Measurements from ENCODE around the gene OBSL1.

OBSL1 gene

DNA sequence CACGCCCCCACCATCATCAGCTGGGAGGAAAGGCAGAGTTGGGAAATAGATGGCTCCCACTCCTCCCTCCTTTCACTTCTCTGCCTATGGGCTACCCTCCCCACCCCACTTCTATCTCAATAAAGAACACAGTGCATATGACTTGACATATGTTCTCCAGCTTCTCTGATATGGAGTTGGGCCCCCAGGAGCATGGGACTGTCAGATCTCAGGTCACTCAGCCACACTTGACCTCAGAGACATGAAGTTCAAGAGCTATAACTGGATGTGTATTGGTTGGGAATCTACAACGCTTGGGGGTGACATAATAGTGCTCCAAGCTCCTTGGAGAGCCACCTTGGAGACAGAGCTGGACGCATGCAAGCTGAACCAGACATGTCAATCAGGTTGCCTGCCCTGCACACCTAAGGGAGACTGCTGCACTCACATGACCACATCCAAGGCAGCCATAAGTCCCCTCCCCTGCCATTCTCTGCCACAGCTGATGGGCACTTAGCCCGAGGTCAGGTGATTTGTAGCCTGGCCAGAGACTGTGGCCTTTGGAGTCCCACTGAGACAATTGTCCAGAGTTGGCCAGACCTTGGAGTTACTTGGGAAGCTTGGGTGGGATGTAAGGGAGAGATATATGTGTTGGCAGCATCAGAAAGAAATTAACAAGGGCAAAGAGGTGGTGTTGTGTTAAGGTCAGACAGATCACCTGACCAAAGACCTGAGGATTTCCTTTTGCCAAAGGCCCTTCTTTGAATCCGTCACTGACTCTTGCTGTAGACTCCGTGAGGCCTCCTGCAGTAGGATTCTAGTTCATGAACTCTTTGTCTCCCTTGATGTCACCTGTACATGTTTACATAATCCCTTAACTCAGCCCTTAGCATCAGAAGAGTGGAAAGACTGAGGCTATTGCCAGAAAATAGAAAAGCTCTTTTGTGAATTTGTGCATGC lies 4.5 kb upstream of the OBSL1 start:
- Histone ChIP-seq H3K36me3 (ENCODE audit: low read depth) (no peaks in the 10 kb centered on the region), H3K9me3 (ENCODE audit: severe bottlenecking) (no peaks in the 10 kb centered on the region), H3K4me1 (ENCODE audit: insufficient read depth, poor library complexity, severe bottlenecking) (peaks cover 3% of the 10 kb centered on the region), H3K4me3 (ENCODE audit: severe bottlenecking) (no peak overlapping the region), H3K27ac (ENCODE audit: poor library complexity, severe bottlenecking) (no peak overlapping the region), H3K27me3 (ENCODE audit: insufficient read depth, poor library complexity, severe bottlenecking) (no peaks in the 10 kb centered on the region)
- TF ChIP-seq, protein P1, sequence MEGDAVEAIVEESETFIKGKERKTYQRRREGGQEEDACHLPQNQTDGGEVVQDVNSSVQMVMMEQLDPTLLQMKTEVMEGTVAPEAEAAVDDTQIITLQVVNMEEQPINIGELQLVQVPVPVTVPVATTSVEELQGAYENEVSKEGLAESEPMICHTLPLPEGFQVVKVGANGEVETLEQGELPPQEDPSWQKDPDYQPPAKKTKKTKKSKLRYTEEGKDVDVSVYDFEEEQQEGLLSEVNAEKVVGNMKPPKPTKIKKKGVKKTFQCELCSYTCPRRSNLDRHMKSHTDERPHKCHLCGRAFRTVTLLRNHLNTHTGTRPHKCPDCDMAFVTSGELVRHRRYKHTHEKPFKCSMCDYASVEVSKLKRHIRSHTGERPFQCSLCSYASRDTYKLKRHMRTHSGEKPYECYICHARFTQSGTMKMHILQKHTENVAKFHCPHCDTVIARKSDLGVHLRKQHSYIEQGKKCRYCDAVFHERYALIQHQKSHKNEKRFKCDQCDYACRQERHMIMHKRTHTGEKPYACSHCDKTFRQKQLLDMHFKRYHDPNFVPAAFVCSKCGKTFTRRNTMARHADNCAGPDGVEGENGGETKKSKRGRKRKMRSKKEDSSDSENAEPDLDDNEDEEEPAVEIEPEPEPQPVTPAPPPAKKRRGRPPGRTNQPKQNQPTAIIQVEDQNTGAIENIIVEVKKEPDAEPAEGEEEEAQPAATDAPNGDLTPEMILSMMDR (IDR thresholded peaks at IDR 0.05; ENCODE audit: poor library complexity, severe bottlenecking), result no peak
- ATAC-seq (ENCODE audit: low read depth) (no peak), DNase-seq (ENCODE audit: low spot score) (no peak)

DNA sequence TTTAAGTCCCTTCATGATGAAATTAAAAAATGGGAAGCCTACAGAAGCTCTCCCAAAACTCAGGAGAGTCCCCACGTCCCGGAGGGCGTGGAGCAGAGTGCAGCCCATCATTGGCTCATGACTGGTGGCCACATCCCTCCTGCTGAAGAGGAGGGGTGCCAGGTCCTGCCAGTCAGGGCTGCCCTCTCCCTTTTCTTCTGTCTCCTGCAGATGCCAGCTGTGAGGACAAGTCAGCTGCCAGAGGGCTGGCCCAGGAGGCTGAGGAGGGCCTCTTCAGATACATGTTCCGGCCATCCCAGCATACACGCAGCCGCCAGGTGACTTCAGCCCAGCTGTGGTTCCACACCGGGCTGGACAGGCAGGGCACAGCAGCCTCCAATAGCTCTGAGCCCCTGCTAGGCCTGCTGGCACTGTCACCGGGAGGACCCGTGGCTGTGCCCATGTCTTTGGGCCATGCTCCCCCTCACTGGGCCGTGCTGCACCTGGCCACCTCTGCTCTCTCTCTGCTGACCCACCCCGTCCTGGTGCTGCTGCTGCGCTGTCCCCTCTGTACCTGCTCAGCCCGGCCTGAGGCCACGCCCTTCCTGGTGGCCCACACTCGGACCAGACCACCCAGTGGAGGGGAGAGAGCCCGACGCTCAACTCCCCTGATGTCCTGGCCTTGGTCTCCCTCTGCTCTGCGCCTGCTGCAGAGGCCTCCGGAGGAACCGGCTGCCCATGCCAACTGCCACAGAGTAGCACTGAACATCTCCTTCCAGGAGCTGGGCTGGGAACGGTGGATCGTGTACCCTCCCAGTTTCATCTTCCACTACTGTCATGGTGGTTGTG lies 3.4 kb upstream of the OBSL1 start:
- ATAC-seq (ENCODE audit: low read depth) (no peak), DNase-seq (ENCODE audit: low spot score) (no peak)
- H3K4me3 ChIP-seq (ENCODE audit: severe bottlenecking), result no peak overlapping the region
- H3K36me3 ChIP-seq (ENCODE audit: low read depth), result no peaks in the 10 kb centered on the region
- no peak overlapping the region for H3K27ac ChIP-seq (ENCODE audit: poor library complexity, severe bottlenecking)
- TF ChIP-seq, protein P1 (IDR thresholded peaks at IDR 0.05; ENCODE audit: poor library complexity, severe bottlenecking), result no peak
- peaks cover 7% of the 10 kb centered on the region for H3K4me1 ChIP-seq (ENCODE audit: insufficient read depth, poor library complexity, severe bottlenecking)
- H3K27me3 ChIP-seq (ENCODE audit: insufficient read depth, poor library complexity, severe bottlenecking), result no peaks in the 10 kb centered on the region
- H3K9me3 ChIP-seq (ENCODE audit: severe bottlenecking), result no peaks in the 10 kb centered on the region

DNA sequence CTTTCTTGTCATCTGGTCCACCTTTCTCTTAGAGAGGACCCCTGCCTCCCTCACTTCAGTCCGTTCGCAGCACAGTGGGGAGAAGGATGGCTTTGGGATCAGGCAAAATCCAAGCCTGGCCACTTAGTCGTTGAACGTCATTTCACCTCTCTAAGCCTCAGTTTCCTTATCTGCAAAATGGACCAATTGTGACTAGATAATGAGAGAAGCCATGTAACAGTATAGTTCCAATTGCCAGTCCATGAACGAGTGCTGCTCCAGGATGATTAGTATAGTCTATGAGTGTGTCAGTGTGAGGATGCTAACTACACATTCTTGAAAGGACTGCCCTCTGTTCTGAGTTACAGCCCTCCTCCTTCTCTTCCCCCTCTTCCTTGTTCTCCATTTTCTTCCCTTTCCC lies 1.8 kb upstream of the OBSL1 start:
- Histone ChIP-seq H3K9me3 (ENCODE audit: severe bottlenecking) (no peaks in the 10 kb centered on the region), H3K27me3 (ENCODE audit: insufficient read depth, poor library complexity, severe bottlenecking) (no peaks in the 10 kb centered on the region), H3K36me3 (ENCODE audit: low read depth) (no peaks in the 10 kb centered on the region), H3K4me3 (ENCODE audit: severe bottlenecking) (no peak overlapping the region), H3K27ac (ENCODE audit: poor library complexity, severe bottlenecking) (no peak overlapping the region), H3K4me1 (ENCODE audit: insufficient read depth, poor library complexity, severe bottlenecking) (peaks cover 13% of the 10 kb centered on the region)
- DNase-seq (ENCODE audit: low spot score) (no peak), ATAC-seq (ENCODE audit: low read depth) (no peak)
- TF ChIP-seq, protein P1 (IDR thresholded peaks at IDR 0.05; ENCODE audit: poor library complexity, severe bottlenecking), result no peak

DNA sequence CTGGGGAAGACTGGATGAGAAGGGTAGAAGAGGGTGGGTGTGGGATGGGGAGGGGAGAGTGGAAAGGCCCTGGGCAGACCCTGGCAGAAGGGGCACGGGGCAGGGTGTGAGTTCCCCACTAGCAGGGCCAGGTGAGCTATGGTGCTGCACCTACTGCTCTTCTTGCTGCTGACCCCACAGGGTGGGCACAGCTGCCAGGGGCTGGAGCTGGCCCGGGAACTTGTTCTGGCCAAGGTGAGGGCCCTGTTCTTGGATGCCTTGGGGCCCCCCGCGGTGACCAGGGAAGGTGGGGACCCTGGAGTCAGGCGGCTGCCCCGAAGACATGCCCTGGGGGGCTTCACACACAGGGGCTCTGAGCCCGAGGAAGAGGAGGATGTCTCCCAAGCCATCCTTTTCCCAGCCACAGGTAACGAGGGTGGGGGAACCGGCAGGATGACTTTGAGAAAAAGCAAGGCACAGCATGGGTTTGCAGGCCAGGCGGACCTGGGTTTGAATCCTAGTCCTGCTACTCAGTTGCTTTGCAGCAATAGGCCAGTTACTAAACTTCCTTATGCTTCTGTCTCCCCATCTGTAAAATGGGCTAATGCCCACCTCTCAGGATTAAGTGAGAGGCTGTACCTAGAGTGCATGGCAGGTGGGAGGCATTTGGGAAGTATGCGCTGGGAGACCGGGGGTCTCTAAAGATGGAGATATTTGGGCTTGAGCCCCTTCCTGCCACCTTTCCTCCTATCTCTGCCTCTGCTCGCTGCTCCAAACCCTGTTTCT lies 1.1 kb upstream of the OBSL1 start, which contains the start of gene INHA:
Gene INHA (plus strand): TSS at position 74 of the 765 bp plus-strand sequence. CDS start 65 bp downstream, at position 139.
- no peaks in the 10 kb centered on the region for H3K27me3 ChIP-seq (ENCODE audit: insufficient read depth, poor library complexity, severe bottlenecking)
- peak within 1 kb of the TSS; percentile 83 for H3K4me3 ChIP-seq (ENCODE audit: severe bottlenecking)
- ATAC-seq (ENCODE audit: low read depth) (no peak), DNase-seq (ENCODE audit: low spot score) (no peak)
- no peaks in the 10 kb centered on the region for H3K36me3 ChIP-seq (ENCODE audit: low read depth)
- H3K9me3 ChIP-seq (ENCODE audit: severe bottlenecking), result no peaks in the 10 kb centered on the region
- peaks cover 13% of the 10 kb centered on the region for H3K4me1 ChIP-seq (ENCODE audit: insufficient read depth, poor library complexity, severe bottlenecking)
- TF ChIP-seq, protein P1 (IDR thresholded peaks at IDR 0.05; ENCODE audit: poor library complexity, severe bottlenecking), result no peak
- H3K27ac ChIP-seq (ENCODE audit: poor library complexity, severe bottlenecking), result peak within 1 kb of the TSS; percentile 64
